NCI-H2107 treated with DMSO at 0.1 percent for 48 hours (cell line): ENCODE results near the gene WFIKKN2.

Experiments
- DNase-seq: peaks from one replicate; lab custom pipeline; 2025; ENCODE audit not compliant: unreplicated experiment; lab: John Stamatoyannopoulos, UW

Gene WFIKKN2

DNA sequence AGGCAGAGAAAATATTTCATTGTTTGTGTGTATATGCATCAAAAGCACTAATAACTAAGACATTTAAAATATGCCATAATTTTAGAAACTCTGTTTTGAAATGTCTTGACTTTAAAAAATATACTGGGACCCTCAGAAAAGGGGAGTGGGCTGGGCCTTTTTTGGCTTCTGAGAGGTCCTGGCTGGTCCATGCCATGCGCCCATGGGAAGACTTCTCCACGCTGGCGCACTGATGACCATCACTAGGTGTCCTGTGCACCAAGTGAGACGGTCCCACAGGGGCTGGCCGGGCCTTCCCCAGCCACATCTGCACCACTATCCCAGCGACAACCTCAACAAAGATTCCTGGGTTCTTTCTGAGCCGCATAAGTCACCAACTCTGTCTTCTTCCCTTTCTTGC lies 27.0 kb upstream of the WFIKKN2 start:
- no peak for DNase-seq

DNA sequence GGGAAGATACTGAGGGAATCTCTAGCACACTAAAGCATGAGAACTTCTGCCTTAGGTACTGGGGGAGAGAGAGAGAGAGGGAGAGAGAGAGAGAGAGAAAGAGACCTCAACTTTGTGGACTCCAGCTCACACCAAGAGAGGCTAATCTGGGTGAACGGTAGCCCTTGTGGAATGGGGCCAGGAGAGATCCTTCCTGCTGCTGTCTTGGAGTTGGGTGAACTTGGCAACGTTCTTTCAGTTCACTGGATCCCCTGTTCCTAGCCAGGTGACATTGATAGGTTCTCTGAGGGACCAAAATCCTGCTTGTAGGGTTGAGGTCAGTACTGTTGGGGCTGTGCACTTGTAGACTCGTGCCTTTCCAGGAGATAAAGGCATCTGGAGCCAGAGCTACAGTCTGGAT lies 26.5 kb upstream of the WFIKKN2 start:
- no peak for DNase-seq

GRCh38 chr17:50813583-50813982 lies 21.8 kb upstream of the WFIKKN2 start:
- DNase-seq, result no peak

- DNase-seq, result no peak
Measured at GRCh38 chr17:50815400-50815799, 20.0 kb upstream of the WFIKKN2 start.

- DNase-seq, result no peak
Measured at GRCh38 chr17:50816271-50816670, 19.1 kb upstream of the WFIKKN2 start.

DNA sequence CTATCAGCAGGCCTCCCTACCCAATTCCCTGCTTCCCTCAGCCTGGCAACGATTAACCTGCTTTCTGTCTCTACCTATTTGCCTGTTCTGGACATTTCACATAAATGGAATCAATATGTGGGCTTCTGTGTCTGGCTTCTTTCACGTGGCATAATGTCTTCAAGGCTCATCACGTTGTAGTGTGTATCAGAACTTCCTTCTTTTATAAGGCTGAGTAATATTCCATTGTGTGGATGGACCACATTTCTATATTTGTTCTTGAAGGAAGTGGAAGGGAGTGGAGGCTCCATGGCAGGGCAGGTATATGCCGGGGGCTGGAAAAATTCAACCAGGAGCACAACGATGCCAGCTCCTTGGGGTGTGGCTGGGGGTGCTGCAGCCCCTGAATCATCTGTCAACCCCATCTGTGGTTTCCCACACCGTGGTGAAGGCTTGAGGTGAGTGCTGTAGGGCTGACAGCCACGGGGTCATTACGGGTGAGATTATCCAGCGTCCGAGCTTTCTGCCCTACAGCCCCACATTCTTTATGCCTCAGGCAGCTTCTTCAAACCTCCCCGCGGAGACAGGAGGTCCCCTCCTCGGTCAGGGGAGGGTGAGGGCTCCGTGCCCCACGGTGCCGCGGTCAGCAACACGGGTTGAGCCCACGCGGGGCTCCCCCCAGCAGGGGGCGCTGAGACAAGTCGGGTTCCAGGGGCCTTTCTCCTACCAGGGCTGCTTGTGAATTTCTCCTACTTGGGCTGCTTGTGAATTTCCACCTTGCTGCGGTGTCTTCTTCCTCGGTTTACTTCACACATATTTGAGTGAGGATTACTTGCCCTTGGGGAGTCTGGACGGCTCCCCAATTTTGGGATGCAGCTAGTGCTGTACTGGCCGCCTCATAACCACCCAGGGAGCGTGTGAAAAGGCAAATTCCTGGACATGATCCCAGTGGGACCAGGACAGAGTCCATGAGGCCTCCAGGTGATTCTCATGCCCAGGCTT lies 18.3 kb upstream of the WFIKKN2 start:
- no peak for DNase-seq

DNA sequence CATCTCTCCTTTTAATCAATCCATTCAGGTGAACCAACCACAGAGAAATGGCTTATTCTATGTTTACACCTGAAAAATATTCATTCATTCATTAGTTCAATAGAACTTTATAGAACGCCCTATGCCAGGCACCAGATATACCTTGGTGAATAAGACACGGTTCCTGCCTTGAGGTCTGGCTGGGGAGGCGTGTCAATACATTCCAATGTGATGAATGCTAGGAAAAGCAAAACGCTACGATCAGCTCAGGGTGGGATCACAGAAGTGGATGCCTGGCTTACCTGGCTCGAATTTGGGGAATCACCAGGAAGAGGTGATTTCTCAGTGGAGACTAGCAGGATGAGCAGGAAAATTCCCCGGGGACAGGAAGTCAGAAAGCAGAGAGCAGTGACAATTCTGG lies 17.5 kb upstream of the WFIKKN2 start:
- DNase-seq, result no peak

GRCh38 chr17:50818261-50818660 lies 17.1 kb upstream of the WFIKKN2 start:
- DNase-seq, result no peak

GRCh38 chr17:50818921-50819657 lies 16.3 kb upstream of the WFIKKN2 start:
- no peak for DNase-seq

DNA sequence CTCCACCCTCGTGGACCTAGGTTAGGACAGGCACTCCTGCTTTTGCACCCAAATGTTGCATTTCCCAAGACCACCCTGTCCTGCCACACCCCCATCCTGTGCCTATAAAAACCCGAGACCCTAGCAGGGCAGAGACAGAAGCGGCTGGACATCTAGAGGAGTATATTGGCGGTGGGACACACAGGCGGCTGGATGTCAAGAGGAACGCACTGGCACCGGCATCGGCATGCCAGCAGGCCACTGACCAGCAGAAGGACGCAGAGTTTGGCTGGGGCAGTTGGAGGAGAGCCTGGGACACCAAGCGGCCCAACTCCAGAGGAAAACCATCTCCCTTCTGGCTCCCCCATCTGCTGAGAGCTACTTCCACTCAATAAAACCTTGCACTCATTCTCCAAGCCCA lies 14.7 kb upstream of the WFIKKN2 start:
- no peak for DNase-seq

GRCh38 chr17:50822550-50822949 lies 12.8 kb upstream of the WFIKKN2 start:
- no peak for DNase-seq

DNA sequence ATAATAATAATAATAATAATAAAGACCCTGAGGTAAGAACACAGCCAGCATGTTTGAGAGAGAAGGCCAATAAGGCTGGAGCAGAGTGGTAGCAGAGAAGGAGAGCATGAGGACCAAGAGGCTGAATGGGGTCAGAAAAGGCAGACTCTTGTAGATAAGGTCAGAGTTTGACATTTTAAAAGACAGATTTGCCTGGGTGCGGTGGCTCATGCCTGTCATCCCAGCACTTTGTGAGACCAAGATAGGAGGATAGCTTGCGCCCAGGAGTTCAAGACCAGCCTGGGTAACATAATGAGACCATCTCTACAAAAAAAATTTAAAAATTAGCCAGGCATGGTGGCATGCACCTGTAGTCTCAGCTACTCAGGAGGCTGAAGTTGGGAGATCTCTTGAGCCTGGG lies 11.0 kb upstream of the WFIKKN2 start:
- DNase-seq, result no peak

- no peak for DNase-seq
Measured at GRCh38 chr17:50825188-50825587, 10.2 kb upstream of the WFIKKN2 start.

DNA sequence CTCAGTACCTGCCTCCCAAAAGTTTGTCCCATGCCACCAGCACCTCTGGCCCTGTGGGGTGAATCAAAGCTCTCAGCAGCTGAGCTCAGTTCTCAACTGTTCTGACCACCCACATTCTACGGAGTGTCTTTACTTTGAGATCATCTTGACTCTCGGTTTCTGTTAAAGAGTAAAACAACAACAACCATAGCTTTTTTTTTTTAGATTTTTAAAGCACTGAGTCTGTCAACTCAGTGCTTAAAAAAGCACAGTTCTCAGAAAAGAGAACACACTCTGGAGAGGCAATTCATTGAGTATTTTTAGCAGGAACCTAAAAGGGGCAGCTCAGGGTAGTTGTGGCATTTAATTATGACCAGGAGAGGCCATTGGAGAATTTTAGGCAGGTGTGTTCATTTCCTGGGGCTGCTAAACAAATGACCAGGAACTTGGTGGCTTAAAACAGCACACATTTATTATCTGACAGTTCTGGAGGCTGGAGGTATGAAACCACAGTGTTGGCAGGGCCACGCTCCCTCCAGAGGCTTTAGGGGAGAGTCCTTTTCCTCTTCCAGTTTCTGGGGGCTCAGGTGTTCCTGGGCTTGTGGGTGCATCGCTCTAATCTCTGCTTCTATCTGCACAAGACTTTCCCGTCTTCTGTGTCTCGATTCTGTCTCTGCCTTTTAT lies 6.7 kb upstream of the WFIKKN2 start:
- DNase-seq, result no peak

GRCh38 chr17:50829332-50829731 lies 6.1 kb upstream of the WFIKKN2 start:
- no peak for DNase-seq

GRCh38 chr17:50830352-50830751 lies 5.0 kb upstream of the WFIKKN2 start:
- no peak for DNase-seq

DNA sequence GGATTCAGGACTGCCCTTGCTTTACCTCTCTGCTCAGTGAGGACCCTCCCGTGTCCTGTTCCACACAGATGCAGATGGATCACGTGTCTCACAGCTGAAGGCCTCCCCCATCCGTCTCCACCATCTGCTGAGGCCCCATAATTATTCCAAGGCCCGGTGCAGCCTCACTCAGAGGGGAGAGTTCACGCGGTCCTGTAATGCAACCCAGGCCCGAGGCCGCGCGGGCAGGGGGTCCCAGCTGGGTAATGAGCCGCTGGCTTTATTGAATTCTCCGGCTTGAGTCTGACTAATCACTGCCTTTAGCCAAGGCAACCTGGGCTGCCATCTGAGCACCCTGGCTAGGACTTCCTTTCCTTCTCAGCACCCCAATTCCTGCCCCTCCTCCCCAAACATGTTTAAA lies 4.4 kb upstream of the WFIKKN2 start:
- DNase-seq, result no peak

- no peak for DNase-seq
Measured at GRCh38 chr17:50831471-50831928, 3.9 kb upstream of the WFIKKN2 start.

- no peak for DNase-seq
Measured at GRCh38 chr17:50832267-50832863, 3.0 kb upstream of the WFIKKN2 start.

DNA sequence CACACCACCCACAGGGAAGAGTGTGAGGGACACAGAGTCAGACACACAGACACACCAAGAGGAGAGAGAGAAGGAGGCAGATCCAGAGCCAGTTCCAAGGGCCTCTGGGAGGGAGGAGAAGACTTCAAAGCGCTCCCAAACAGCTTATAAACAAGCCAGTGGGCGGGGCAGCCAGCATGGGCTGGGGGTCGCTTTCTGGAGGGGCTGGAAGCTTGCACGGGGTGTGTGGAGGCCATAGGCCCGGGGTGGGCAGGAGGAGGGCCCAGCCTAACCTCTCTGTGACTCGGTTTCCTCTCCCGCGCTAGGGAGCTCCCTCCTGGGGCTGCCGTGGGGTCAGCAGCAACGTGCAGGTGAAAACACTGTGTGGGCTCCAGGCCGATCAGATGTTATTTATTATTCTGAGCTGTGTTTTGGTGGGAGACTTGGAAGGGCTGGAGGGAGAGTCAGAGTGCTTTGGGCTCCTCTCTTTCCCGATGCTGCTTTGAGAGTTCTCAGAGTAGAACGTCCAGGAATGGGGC lies 2.5 kb upstream of the WFIKKN2 start:
- DNase-seq, result no peak
